Measurements from ENCODE around the gene CLHC1. TPM values are rescaled to one million over a fixed set of nuclear protein-coding genes. Genes with fewer than 3 reads are reported as not detected.

The CLHC1 gene
- total RNA-seq, 1 experiment from 2014 or later = 32.8 TPM

DNA sequence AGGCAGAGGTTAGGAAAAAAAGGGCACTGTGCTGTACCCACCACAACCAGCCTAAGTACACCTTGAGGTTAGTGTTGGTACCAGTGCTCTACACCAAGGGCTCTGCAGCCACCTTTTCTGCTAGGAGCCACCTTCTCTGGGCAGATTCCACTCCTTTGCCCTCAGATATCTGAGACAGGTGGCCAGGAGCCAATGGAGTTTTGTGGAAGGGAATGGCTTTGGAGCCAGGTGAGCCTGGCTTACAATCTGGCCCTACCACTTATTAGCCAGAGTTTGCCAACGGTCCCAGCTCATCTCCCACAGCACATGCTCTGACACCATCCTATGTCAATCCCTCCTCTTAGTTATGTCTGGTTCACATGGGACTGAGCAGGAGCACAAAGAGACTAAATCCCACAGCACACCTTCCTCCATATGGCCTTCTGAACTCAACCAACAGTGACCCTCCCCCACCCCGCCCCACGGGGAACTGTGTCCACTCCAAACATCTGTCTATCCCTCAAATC is 77.5 kb downstream of the CLHC1 start:
- TF ChIP-seq CTCF (IDR thresholded peaks at IDR 0.05; ENCODE audit: unreplicated experiment) = no peak
- Mint-ChIP-seq H3K36me3 (ENCODE audit: insufficient read depth, unreplicated experiment) (no peaks in the 10 kb centered on the region), H3K27ac (ENCODE audit: low read depth, unreplicated experiment) (no peak overlapping the region), H3K27me3 (ENCODE audit: insufficient read depth, unreplicated experiment) (no peaks in the 10 kb centered on the region), H3K4me1 (ENCODE audit: insufficient read depth, unreplicated experiment) (peaks cover 25% of the 10 kb centered on the region), H3K4me3 (ENCODE audit: unreplicated experiment) (no peak overlapping the region), H3K9me3 (ENCODE audit: unreplicated experiment) (no peaks in the 10 kb centered on the region)
- ChIA-PET POLR2A (interaction anchor here (0.5 to 5.3 kb wide), 10 partner anchors 9 to 251 kb away, joined by 3 to 97 read pairs (median 4); partner anchors contain the start of gene RTN4), CTCF (interaction anchor here (0.6 to 1.7 kb wide), 6 partner anchors 14 to 139 kb away, joined by 3 to 9 read pairs (median 4); no protein-coding TSS in a partner anchor)
- DNase-seq (ENCODE audit: unreplicated experiment) = no peak
- intact Hi-C loops (cut with micrococcal nuclease) = no loop called here
- no TSS peak for BruUV-seq (replicated peaks)

DNA sequence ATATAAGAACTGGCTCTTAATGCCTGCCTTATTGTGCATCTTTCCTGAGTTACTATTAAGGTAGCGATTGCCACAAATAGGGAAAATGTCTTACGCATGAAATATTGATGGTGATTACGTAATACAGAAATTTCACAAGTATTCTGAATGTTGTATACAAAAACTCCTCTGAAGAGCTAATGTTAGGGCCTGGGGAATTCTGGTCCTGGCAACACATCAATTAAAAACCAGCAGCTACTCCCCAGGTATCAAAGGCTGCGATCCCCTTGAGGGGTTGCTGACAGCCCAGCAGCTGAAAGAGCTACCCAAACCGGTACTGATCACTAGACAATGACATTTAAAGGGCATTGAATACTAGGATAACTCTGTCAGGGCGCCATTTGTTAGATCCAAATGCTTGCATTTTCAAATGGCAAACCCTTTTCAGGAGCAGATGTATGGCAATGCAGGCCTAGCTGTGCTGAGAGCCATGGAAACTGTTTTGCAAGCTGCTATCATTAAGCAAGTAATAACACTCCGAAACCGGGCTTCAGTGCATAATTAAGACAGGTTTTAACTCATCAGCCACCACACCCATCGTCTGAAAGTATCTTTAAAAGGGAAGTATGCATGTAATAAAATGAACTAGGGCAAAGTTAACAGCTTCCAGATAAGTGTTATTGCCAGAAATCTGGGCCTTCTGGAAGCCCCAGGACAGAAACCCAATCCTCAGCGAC is 78.4 kb downstream of the CLHC1 start:
- Mint-ChIP-seq H3K36me3 (ENCODE audit: insufficient read depth, unreplicated experiment) (no peaks in the 10 kb centered on the region), H3K4me1 (ENCODE audit: insufficient read depth, unreplicated experiment) (peaks cover 26% of the 10 kb centered on the region), H3K9me3 (ENCODE audit: unreplicated experiment) (no peaks in the 10 kb centered on the region), H3K27ac (ENCODE audit: low read depth, unreplicated experiment) (no peak overlapping the region), H3K4me3 (ENCODE audit: unreplicated experiment) (no peak overlapping the region), H3K27me3 (ENCODE audit: insufficient read depth, unreplicated experiment) (no peaks in the 10 kb centered on the region)
- CTCF ChIA-PET = interaction anchor here (0.6 to 1.7 kb wide), 11 partner anchors 14 to 1400 kb away, joined by 3 to 9 read pairs (median 4); partner anchors contain the start of gene RTN4
- DNase-seq (ENCODE audit: unreplicated experiment) = peak; percentile 71
- intact Hi-C loops (cut with micrococcal nuclease) = no loop called here
- BruUV-seq (replicated peaks) = no TSS peak
- TF ChIP-seq CTCF (IDR thresholded peaks at IDR 0.05; ENCODE audit: unreplicated experiment) = no peak
- POLR2A ChIA-PET = interaction anchor here (0.8 to 5.3 kb wide), 18 partner anchors 8 to 250 kb away, joined by 3 to 97 read pairs (median 4); partner anchors contain the start of gene RTN4

GRCh38 chr2:55152475-55153412 is 79.3 kb downstream of the CLHC1 start:
- Mint-ChIP-seq H3K27me3 (ENCODE audit: insufficient read depth, unreplicated experiment) (no peaks in the 10 kb centered on the region), H3K4me1 (ENCODE audit: insufficient read depth, unreplicated experiment) (peaks cover 31% of the 10 kb centered on the region), H3K27ac (ENCODE audit: low read depth, unreplicated experiment) (no peak overlapping the region), H3K4me3 (ENCODE audit: unreplicated experiment) (no peak overlapping the region), H3K36me3 (ENCODE audit: insufficient read depth, unreplicated experiment) (no peaks in the 10 kb centered on the region), H3K9me3 (ENCODE audit: unreplicated experiment) (no peaks in the 10 kb centered on the region)
- no peak for TF ChIP-seq CTCF (IDR thresholded peaks at IDR 0.05; ENCODE audit: unreplicated experiment)
- intact Hi-C loops (cut with micrococcal nuclease) = no loop called here
- CTCF ChIA-PET = interaction anchor here (1.0 to 1.7 kb wide), 5 partner anchors 15 to 104 kb away, joined by 3 to 7 read pairs (median 5); partner anchors contain the start of gene RTN4
- no TSS peak for BruUV-seq (replicated peaks)
- no peak for DNase-seq (ENCODE audit: unreplicated experiment)
- POLR2A ChIA-PET = interaction anchor here (0.9 to 5.3 kb wide), 14 partner anchors 9 to 145 kb away, joined by 3 to 97 read pairs (median 4); partner anchors contain the start of gene RTN4

All from MCF 10A (cell line).